GM18507 (cell line): ENCODE results near the gene RPS6KB1.
"Not testable (repeated sequence)": the region's sequence is repeated elsewhere in the genome, so short reads cannot be mapped to it uniquely, and the experiment has no call there.

Experiments used
- DNase-seq: peaks from one replicate; pipeline ENCODE4 v3.0.0; 2011; ENCODE audit warnings: low read depth; ENCODE audit not compliant: insufficient read length; ENCODE audit errors: extremely low spot score
- FAIRE-seq: peaks from 2 replicates; lab custom pipeline; 2011; peaks lifted over from hg19 to GRCh38; lab: Jason Lieb, UNC

The RPS6KB1 gene

DNA sequence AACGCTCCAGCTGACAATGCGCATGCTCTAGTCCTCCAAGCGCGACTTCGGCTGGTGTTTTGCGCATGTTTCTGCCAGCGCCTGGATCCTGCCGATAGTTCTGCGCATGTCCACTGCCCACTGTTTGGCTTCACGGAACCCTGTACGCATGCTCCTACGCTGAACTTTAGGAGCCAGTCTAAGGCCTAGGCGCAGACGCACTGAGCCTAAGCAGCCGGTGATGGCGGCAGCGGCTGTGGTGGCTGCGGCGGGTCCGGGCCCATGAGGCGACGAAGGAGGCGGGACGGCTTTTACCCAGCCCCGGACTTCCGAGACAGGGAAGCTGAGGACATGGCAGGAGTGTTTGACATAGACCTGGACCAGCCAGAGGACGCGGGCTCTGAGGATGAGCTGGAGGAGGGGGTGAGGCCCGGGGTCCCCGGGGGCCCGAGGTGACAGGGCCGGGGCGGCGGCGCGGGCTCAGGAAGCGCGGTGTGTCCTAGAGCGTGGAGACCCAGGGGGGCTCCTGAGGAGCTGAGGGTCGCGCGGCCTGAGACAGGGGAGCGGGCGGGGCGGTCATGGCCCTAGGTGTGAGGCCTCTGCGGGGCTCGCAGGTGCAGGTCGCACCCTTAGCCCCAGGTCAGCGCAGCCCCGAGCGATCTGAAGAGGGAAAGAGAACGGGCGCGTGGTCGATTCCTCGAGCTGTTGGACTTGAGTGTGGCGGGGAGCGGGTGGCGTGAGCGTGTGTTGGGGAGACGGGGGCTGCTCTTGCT is at the start of gene RPS6KB1, which contains the start of gene TUBD1:
Gene RPS6KB1 (plus strand): TSS at position 198 of the 752 bp plus-strand sequence. CDS start 64 bp downstream, at position 262.
Gene TUBD1 (minus strand): TSS at position 20 of the 752 bp plus-strand sequence. CDS start 1,941 bp downstream, outside the sequence.
- DNase-seq (peak; percentile 95), FAIRE-seq (peak; percentile 99)

DNA sequence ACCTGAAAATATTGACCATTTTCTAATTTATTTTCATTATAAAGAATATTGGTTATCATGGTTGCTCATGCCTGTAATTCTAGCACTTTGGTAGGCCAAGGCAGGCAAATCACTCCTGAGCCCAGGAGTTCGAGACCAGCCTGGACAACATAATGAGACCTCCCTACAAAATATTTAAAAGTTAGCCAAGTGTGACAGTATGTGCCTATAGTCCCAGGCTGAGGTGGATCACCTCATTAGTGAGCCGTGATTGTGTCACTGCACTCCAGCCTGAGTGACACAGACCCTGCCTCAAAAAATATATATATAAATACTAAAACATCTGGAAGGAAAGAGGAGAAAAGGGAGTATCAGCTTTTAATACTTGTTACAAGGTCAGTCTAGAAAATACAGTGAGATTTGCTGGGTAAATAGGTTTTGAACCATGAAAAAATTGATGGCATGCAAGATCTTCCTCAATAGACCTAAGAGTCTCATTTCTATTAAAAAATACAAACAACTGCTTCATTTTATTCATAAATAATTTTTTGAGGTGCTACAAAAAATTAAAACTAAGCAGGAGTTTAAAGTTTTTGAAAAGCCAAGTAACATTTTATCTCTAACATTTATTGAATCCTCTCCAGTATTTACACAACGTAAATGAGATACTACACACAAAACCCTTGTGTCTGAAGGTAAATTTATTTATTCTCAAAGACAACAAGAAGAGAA is 47.9 kb upstream of the RPS6KB1 start:
- DNase-seq (no peak), FAIRE-seq (no peak)

DNA sequence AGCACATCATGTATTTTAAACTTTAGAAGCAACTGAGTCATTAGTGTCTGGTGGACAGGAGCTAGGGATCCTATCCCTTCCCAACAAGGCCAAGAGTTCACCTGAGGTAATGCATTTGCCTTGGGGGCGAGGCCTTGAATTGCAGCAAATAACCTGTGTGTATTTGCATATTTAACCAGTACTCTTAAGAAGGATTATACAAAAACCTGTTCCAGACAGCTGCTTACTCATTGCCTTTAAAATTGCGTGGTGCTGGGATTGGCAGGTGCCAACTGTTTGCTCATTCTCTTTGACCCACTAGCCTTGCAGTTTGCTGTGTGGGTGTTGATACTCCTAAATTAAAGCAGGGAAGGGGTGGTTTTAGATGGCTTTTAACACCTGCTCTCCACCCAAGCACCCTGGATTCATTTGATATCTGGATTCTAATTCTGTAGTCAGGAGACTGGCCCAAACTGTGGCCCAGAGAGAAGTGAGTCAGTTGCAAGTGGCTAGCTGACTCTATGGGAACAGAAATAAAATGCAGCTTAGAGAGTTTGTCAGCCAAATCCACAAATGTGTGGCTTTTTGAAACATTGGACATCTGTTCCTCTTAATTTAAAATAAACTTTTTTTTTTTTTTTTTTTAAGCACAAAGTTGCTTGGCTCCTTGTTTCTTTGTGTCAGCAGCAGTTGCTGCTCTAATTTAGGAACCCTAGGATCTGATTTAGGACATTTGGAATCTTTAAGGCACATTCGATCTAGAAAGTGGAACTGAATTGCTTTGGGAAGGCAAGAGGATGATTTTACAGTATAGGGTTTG is 47.1 kb upstream of the RPS6KB1 start:
- FAIRE-seq = peak; percentile 21
- no peak for DNase-seq

DNA sequence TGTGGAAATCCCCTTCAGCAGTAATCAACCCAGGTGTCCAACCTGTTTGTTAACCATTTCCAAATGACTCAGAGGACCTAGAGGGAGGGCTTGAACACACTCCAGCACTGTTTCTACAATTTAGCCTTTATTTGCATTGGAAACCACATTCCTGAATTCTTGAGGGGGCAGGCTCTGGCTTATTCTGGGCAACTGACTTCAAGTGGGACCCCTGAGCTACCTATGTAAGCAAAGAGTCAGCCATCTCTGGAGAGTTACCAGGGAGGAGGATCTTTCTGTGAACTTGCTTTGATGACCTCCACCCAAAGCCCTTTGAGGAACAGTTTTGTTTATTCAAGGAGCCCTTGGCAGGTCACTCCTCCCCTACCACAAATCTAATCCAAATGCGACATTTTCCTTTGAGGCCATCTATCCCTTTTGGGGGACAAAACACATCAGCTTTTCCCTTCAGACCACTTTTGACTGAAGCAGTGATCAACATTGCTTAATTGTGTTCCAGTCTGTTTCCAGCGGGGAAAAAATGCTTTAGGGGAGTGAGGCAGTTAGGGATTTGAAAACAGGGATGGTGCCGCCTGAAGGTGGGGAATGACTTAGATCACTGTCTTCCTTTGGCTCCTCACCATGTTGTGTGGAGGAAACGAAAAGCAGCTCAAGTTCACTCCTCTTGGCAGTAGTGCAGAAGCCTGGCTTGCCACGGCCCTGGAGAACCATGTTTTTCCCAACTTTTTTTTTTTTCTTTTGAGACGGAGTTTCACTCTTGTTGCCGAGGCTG is 46.3 kb upstream of the RPS6KB1 start:
- FAIRE-seq (peak; percentile 79), DNase-seq (no peak)

DNA sequence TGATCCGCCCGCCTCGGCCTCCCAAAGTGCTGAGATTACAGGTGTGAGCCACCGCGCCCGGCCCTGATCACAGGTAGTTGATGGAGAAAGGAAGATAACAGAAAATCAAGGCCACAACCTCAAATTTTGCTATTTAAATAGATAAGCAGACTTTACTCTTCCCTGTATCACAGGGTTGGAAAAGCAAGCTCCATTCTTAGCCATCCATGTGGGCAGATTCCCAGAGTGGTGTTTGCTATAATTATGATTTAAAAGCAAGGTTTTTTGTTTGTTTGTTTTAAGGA is 44.6 kb upstream of the RPS6KB1 start:
- DNase-seq (no peak), FAIRE-seq (no peak)

DNA sequence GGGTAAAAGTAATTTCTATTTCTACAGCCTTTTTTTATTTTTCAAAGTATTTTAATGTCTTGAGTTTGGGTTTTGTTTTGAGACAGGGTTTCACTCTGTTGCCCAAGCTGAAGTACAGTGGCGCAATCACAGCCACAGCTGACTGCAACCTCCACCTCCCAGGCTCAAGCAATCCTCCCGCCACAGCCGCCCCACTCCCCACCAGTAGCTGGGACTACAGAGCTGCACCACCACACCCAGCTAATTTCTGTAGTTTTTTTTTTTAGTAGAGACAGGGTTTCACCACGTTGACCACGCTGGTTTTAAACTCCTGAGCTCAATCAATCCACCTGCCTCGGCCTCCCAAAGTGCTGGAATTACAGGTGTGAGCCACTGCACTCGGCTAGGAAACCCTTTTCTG is 44.1 kb upstream of the RPS6KB1 start:
- FAIRE-seq = peak; percentile 70
- DNase-seq = no peak

DNA sequence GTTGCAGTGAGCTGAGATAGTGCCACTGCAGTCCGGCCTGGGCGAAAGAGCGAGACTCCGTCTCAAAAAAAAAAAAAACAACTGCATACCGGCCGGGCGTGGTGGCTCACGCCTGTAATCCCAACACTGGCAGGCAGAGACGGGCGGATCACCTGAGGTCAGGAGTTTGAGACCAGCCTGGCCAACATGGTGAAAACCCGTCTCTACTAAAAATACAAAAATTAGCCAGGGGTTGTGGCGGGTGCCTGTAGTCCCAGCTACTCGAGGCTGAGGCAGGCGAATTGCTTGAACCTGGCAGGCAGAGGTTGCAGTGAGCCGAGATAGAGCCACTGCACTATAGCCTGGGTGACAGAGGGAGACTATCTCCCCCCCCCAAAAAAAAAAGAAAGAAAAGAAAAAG is 42.6 kb upstream of the RPS6KB1 start:
- not testable (repeated sequence) for DNase-seq, FAIRE-seq

DNA sequence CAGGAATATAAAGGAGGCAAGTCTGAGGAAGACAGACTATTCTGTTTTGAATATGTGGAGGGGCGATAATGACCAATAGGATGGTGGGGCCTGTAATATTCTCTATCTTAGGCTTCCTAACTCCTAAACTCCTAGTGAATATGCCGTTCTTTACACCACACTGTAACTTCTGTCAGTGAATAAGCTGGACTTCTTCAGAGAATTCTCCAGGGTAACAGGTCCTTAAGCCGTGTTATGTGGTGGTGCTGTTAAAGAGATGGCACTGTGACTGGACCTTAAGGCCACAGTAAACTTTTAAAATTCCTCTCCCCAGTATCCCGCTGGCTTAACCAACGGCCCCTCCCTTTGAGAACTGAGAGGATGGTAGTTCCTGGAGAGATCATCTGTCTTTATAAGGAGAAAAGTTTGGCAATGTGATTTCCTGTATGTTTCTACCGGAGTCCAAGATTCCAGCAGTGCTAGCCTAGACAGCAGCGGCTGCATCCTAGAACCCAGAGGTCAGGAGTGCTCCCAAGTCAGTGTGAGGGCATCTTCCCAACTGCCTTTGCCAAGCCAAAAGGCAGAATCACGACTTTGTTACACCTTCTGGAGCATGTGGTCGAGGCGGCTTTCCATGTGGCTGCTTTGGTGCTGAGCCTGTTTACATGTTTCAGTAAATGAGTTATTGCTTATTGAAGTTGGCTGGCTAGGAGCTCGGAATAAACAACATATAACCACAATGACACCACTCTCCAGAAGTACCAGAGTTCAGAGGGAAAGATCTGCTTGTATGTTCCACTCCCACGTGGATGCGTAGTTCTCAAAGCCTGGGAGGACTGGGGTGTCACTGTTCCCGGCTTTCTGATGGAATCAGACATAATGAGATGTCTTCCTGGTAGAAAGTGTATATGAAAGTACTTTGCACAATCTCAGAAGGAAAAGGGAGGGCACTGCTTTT is 41.2 kb upstream of the RPS6KB1 start:
- DNase-seq = no peak
- no peak for FAIRE-seq

DNA sequence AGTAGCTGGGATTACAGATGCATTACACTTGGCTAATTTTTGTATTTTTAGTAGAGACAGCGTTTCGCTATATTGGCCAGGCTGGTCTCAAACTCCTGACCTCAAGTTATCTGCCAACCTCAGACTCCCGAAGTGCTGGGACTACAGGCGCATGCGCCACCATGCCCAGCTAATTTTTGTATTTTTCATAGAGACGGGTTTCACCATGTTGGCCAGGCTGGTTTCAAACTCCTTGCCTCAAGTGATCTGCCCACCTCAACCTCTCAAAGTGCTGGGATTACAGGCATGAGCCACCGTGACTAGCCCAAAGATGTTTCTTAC is 40.1 kb upstream of the RPS6KB1 start:
- not testable (repeated sequence) for FAIRE-seq, DNase-seq

DNA sequence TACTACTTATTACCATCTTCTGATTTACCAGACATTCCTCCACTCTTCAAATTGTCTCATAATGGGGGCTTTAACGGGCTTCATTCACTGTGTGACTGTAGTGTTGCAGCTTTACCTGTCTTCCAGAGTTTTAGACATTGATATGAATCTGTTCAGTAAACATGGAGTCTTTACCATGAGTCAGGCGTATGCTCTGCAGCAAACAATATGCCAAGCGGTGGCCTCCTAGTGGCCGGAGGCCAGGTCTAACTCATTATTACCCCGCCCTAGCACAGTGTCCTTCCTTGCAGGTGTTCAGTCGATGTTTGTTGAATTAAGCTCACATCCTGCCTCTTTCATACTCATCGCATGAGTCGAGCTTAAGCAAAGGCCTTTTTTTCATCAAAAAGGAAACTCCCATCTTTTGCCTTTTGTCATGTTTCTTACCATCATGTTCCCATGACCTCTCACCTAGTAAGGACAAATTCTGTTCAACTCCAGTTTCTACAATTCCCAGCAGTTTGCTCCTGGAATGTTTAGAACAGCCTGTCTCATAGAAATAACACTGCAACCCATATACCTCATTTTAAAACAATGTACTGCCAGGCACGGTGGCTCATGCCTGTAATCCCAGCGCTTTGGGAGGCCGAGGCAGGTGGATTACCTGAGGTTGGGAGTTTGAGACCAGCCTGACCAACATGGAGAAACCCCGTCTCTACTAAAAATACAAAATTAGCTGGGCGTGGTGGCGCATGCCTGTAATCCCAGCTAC is 39.6 kb upstream of the RPS6KB1 start:
- FAIRE-seq (no peak), DNase-seq (no peak)

DNA sequence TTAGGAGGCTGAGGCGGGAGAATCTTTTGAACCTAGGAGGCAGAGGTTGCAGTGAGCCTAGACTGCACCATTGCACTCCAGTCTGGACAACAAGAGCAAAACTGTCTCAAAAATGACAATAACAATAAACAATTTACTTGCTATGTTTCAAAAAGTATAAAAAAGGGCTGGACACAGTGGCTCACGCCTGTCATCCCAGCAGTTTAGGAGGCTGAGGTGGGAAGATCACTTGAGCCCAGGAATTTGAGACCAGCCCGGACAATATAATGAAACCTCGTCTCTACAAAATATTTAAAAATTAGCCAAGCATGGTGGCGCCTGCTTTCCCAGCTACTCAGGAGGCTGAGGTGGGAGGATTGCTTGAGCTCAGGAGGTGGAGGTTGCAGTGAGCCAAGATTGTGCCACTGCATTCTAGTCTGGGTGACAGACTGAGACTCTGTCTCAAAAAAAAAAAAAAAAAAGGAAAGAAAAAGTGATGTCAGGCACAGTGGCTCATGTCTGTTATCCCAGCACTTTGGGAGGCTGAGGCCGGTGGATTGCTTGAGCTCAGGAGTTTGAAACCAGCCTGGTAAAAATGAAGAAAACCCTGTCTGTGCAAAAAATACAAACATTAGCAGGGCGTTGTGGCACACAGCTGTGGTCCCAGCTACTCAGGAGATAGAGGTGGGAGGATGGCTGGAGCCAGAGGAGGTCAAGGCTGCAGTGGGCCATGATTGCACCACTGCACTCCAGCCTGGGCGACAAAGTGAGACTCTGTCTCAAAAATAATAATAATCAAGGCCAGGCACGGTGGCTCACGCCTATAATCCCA is 38.8 kb upstream of the RPS6KB1 start:
- DNase-seq, FAIRE-seq: not testable (repeated sequence)

DNA sequence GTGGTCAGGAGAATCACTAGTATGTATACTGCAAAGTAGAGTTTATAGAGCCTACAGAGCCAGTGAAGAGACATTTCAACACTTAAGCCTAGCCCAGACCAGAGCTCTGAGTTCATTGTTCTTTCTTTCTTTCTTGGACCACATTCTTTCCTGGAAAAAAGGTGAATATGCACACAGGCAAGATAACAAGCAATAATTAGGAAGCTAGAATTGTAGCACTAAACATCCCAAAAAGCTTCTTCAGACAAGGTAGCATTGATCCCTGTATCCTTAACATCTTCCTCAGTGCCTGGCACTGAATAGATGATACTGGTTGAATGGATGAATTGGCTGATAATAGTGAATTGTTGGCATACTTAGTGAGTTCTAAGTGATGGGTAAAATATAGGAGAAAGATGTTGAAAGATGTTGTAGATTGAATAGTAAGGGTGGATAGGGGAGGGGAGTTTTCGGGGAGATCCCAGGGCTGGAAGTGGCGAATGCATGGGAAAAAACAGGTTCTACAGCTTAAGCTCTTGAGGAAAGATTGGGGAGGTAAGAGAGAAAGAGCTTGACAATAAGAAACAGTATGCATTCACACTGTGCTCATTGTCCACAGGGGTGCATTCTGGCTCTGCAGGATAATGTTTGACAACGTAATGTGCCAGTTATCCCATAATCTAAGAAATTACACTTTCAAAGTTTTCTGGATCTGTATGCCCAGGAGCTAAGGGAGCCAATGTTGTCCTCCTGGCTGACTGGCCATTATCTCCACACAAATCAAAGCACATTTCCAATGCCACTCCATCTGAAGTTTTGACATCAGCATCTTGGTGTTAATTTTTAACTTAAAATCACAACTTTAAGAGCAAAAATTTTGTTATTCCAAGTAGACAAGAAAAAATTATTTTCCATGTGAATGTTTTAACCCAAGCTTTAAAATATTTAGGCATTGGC is 35.8 kb upstream of the RPS6KB1 start:
- FAIRE-seq (no peak), DNase-seq (no peak)

DNA sequence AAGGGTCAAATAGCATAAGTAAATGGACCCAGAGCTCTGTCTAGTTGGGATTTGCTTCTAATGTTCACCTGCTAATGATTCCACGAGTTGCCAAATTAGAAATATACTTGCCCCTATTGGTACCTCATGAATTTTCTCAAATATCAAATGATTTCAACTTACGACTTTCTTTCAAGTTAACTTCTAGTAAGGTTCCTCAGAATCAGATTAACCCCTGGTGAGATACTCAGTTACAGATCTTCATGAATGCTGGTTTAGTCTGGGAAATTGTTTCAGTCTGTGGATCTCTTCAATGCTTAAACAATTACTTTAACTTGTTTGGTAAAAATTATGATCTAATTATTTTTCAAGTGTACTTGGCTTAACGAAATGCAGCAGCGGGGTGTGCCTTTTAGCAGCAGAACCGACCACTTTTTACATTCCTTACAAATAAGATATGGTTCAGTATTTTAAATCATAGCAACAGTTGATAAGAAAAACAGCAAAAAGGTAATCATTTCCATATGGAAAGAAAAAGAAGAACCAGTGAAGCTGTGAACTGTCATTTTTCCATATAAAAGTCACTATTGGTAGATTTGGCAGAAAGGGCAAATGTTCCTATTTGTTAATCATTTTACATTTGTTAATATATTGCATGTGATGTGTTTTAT is 34.6 kb upstream of the RPS6KB1 start:
- no peak for DNase-seq

DNA sequence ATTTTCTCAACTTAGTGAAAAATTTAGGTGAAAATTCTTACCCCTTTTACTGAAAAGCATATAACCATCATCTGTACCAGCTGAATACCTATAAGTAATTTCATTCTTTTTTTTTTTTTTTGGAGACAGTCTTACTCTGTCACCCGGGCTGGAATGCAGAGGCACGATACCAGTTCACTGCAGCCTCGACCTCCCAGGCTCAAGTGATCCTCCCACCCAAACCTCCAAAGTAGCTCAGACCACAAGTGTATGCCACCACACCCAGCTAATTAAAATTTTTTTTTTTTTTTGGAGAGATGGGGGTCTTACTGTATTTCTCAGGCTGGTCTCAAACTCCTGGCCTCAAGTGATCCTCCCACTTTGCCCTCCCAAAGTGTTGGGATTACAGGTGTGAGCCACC is 34.0 kb upstream of the RPS6KB1 start:
- no peak for FAIRE-seq
- no peak for DNase-seq

More for the DNA sequence above, 34.6 kb upstream of the RPS6KB1 start:
- no peak for FAIRE-seq

DNA sequence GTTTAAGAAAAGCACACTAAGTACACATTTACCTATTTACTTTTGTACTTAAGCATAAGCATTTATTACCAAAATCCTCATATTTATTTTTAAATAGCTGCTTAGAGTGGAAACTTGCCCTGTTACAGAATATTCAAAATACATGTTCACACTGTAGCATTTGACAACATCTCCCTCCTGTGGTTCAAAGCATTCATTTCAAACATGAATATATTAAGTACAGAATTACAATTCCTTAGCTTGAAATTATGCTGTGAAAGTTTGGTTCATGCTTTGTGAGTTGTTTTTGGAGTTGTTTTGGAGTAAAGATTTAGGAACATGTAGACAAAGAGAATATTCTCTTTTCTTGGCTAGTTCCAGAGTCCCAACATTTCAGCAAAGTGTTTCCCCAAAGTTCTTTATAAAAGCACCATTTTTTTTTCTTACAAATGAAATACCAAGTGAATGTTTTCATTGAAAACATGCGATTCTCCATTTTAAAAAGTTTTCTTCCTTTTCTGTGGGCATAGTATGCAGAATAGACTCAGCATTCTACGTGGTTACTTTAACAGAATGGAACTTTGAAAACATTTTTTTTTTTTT is 33.4 kb upstream of the RPS6KB1 start:
- peak; percentile 63 for FAIRE-seq
- no peak for DNase-seq
